ENCODE measurements around the gene BIRC3.

GRCh38 chr11:102313238-102313940 is 3.9 kb upstream of the BIRC3 start:
- TF ChIP-seq, protein P1, sequence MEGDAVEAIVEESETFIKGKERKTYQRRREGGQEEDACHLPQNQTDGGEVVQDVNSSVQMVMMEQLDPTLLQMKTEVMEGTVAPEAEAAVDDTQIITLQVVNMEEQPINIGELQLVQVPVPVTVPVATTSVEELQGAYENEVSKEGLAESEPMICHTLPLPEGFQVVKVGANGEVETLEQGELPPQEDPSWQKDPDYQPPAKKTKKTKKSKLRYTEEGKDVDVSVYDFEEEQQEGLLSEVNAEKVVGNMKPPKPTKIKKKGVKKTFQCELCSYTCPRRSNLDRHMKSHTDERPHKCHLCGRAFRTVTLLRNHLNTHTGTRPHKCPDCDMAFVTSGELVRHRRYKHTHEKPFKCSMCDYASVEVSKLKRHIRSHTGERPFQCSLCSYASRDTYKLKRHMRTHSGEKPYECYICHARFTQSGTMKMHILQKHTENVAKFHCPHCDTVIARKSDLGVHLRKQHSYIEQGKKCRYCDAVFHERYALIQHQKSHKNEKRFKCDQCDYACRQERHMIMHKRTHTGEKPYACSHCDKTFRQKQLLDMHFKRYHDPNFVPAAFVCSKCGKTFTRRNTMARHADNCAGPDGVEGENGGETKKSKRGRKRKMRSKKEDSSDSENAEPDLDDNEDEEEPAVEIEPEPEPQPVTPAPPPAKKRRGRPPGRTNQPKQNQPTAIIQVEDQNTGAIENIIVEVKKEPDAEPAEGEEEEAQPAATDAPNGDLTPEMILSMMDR (IDR thresholded peaks at IDR 0.05; ENCODE audit: poor library complexity), result no peak
- no peak for TF ChIP-seq EZH2 (IDR thresholded peaks at IDR 0.05; ENCODE audit: borderline replicate concordance)
